ENCODE results near the gene SLC9A9. TPM values are rescaled to one million over a fixed set of nuclear protein-coding genes. Genes with fewer than 3 reads are reported as not detected.

Gene SLC9A9
- total RNA-seq, 3 donors from 2014 or later (not counting 1 experiment from before 2014, with no cell fraction given) = 24.0 to 29.1 (median 27.2) TPM

- H3K4me1 ChIP-seq (ENCODE audit: control insufficient read depth, insufficient read depth, low read length) = no peaks in the 10 kb centered on the region
These were observed 196.2 kb downstream of the SLC9A9 start for GRCh38 chr3:143652118-143652517.

GRCh38 chr3:143650827-143651226 is 197.4 kb downstream of the SLC9A9 start:
- Histone ChIP-seq H3K27ac (ENCODE audit: low read length) (no peak overlapping the region), H3K36me3 (ENCODE audit: control insufficient read depth, insufficient read depth, low read length) (peaks cover 2% of the 10 kb centered on the region), H3K4me1 (ENCODE audit: control insufficient read depth, insufficient read depth, low read length) (no peaks in the 10 kb centered on the region), H3K9me3 (ENCODE audit: control insufficient read depth, insufficient read depth, low read length) (no peaks in the 10 kb centered on the region), H3K27me3 (ENCODE audit: control insufficient read depth, insufficient read depth, low read length) (no peaks in the 10 kb centered on the region), H3K4me3 (ENCODE audit: low read length) (no peak overlapping the region)
- TF ChIP-seq CTCF (IDR thresholded peaks at IDR 0.05) = no peak
- 52% methylated on average over 1 of the region's 1 CpG for WGBS (ENCODE audit: insufficient coverage)
- H3K27ac Mint-ChIP-seq = no peak overlapping the region
- no peak overlapping the region for H3K4me3 Mint-ChIP-seq
- H3K36me3 Mint-ChIP-seq = peaks cover 11% of the 10 kb centered on the region
- H3K4me1 Mint-ChIP-seq = no peaks in the 10 kb centered on the region
- H3K27me3 Mint-ChIP-seq (ENCODE audit: low read depth in 2 of 2) = no peaks in the 10 kb centered on the region
- DNase-seq = no peak
- no peak for ATAC-seq
- no peaks in the 10 kb centered on the region for H3K9me3 Mint-ChIP-seq
- intact Hi-C loops (cut with micrococcal nuclease) = no loop called here

More at GRCh38 chr3:143652118-143652517, 196.2 kb downstream of the SLC9A9 start:
- peaks cover 2% of the 10 kb centered on the region for H3K36me3 ChIP-seq (ENCODE audit: control insufficient read depth, insufficient read depth, low read length)
- H3K9me3 ChIP-seq (ENCODE audit: control insufficient read depth, insufficient read depth, low read length) = no peaks in the 10 kb centered on the region
- Mint-ChIP-seq H3K9me3 (no peaks in the 10 kb centered on the region), H3K4me1 (no peaks in the 10 kb centered on the region), H3K36me3 (peaks cover 11% of the 10 kb centered on the region), H3K4me3 (no peak overlapping the region), H3K27ac (no peak overlapping the region), H3K27me3 (ENCODE audit: low read depth in 2 of 2) (no peaks in the 10 kb centered on the region)
- intact Hi-C loops (cut with micrococcal nuclease) = no loop called here
- H3K27ac ChIP-seq (ENCODE audit: low read length) = no peak overlapping the region
- WGBS (ENCODE audit: insufficient coverage) = 94% methylated on average over 3 of the region's 3 CpGs
- no peaks in the 10 kb centered on the region for H3K27me3 ChIP-seq (ENCODE audit: control insufficient read depth, insufficient read depth, low read length)
- TF ChIP-seq CTCF (IDR thresholded peaks at IDR 0.05) = no peak
- DNase-seq = no peak
- no peak overlapping the region for H3K4me3 ChIP-seq (ENCODE audit: low read length)
- no peak for ATAC-seq

- Mint-ChIP-seq H3K4me1 (no peaks in the 10 kb centered on the region), H3K36me3 (peaks cover 11% of the 10 kb centered on the region), H3K27ac (no peak overlapping the region), H3K27me3 (ENCODE audit: low read depth in 2 of 2) (no peaks in the 10 kb centered on the region), H3K4me3 (no peak overlapping the region), H3K9me3 (no peaks in the 10 kb centered on the region)
- H3K4me3 ChIP-seq (ENCODE audit: low read length) = no peak overlapping the region
- no peak for TF ChIP-seq CTCF (IDR thresholded peaks at IDR 0.05)
- DNase-seq (no peak), ATAC-seq (no peak)
- H3K36me3 ChIP-seq (ENCODE audit: control insufficient read depth, insufficient read depth, low read length) = peaks cover 2% of the 10 kb centered on the region
- intact Hi-C loops (cut with micrococcal nuclease) = no loop called here
- H3K9me3 ChIP-seq (ENCODE audit: control insufficient read depth, insufficient read depth, low read length) = no peaks in the 10 kb centered on the region
- no peaks in the 10 kb centered on the region for H3K27me3 ChIP-seq (ENCODE audit: control insufficient read depth, insufficient read depth, low read length)
- no peak overlapping the region for H3K27ac ChIP-seq (ENCODE audit: low read length)
- WGBS (ENCODE audit: insufficient coverage) = 87% methylated on average over 2 of the region's 2 CpGs
- no peaks in the 10 kb centered on the region for H3K4me1 ChIP-seq (ENCODE audit: control insufficient read depth, insufficient read depth, low read length)
These were observed 198.1 kb downstream of the SLC9A9 start for GRCh38 chr3:143650120-143650519.

GRCh38 chr3:143648708-143649107 is 199.6 kb downstream of the SLC9A9 start:
- DNase-seq (no peak), ATAC-seq (no peak)
- H3K27me3 ChIP-seq (ENCODE audit: control insufficient read depth, insufficient read depth, low read length) = no peaks in the 10 kb centered on the region
- Mint-ChIP-seq H3K36me3 (peaks cover 11% of the 10 kb centered on the region), H3K9me3 (no peaks in the 10 kb centered on the region), H3K27ac (no peak overlapping the region), H3K4me1 (no peaks in the 10 kb centered on the region), H3K27me3 (ENCODE audit: low read depth in 2 of 2) (no peaks in the 10 kb centered on the region), H3K4me3 (no peak overlapping the region)
- H3K36me3 ChIP-seq (ENCODE audit: control insufficient read depth, insufficient read depth, low read length) = peaks cover 2% of the 10 kb centered on the region
- intact Hi-C loops (cut with micrococcal nuclease) = no loop called here
- H3K4me3 ChIP-seq (ENCODE audit: low read length) = no peak overlapping the region
- H3K9me3 ChIP-seq (ENCODE audit: control insufficient read depth, insufficient read depth, low read length) = no peaks in the 10 kb centered on the region
- no peaks in the 10 kb centered on the region for H3K4me1 ChIP-seq (ENCODE audit: control insufficient read depth, insufficient read depth, low read length)
- peak; percentile 11 for TF ChIP-seq CTCF (IDR thresholded peaks at IDR 0.05)
- H3K27ac ChIP-seq (ENCODE audit: low read length) = no peak overlapping the region
- whole genome bisulfite sequencing (ENCODE audit: insufficient coverage) = 98% methylated on average over 7 of the region's 7 CpGs

All from natural killer cell (primary cell).